T-helper 17 cell (primary cell): ENCODE measurements around the gene CDCP1. TPM values are rescaled to one million over a fixed set of nuclear protein-coding genes. Genes with fewer than 3 reads are reported as not detected.
"Not testable (repeated sequence)": the region's sequence is repeated elsewhere in the genome, so short reads cannot be mapped to it uniquely, and the experiment has no call there.

ENCODE experiments used
- ATAC-seq: fragments of 150-1000 bp; cut with Tn5 transposase; 2 replicates; pipeline ENCODE4 v1.10.0; 2021; ENCODE audit warnings: mild to moderate bottlenecking, moderate library complexity
- DNase-seq, 3 donors: peaks; one replicate each; pipeline versions ENCODE4 v3.0.0 to v3.0.0-alpha.2; 2020 to 2021
- H3K9me3 ChIP-seq: one replicate; pipeline ENCODE4 v1.7.0; 2013; ENCODE audit warnings: low read length, mild to moderate bottlenecking; ENCODE audit not compliant: control insufficient read depth, poor library complexity, severe bottlenecking
- H3K27ac Mint-ChIP-seq: one replicate; pipeline ENCODE4 v1.8.0; 2022; ENCODE audit warnings: mild to moderate bottlenecking, moderate library complexity, mixed read lengths
- H3K27me3 Mint-ChIP-seq: one replicate; pipeline ENCODE4 v1.8.0; 2022; ENCODE audit warnings: mixed read lengths
- H3K36me3 Mint-ChIP-seq: one replicate; pipeline ENCODE4 v1.8.0; 2022; ENCODE audit warnings: low read depth, mixed read lengths
- H3K4me1 Mint-ChIP-seq: one replicate; pipeline ENCODE4 v1.8.0; 2022; ENCODE audit warnings: mild to moderate bottlenecking, mixed read lengths
- H3K4me3 Mint-ChIP-seq: one replicate; pipeline ENCODE4 v1.8.0; 2022; ENCODE audit warnings: mild to moderate bottlenecking, moderate library complexity, mixed read lengths
- total RNA-seq, 4 donors: library from RNA in 2 of 4; stranded (reverse) in 2 of 4; gene quantifications; one replicate each; pipeline ENCODE4 v1.2.3 and lab custom pipeline; 2022 to 2026

CDCP1 gene
- total RNA-seq, 2 donors from 2014 or later = 0.31 to 0.32 TPM

GRCh38 chr3:45166321-45166879 is 20.2 kb upstream of the CDCP1 start:
- ATAC-seq (no peak), DNase-seq (no peak)
- no peaks in the 10 kb centered on the region for H3K9me3 ChIP-seq
- peak overlapping the region; percentile 84 for H3K27ac Mint-ChIP-seq
- H3K27me3 Mint-ChIP-seq = peaks cover 7% of the 10 kb centered on the region
- H3K4me3 Mint-ChIP-seq = no peak overlapping the region
- peaks cover 21% of the 10 kb centered on the region for H3K4me1 Mint-ChIP-seq
- no peaks in the 10 kb centered on the region for H3K36me3 Mint-ChIP-seq

- Mint-ChIP-seq H3K36me3 (no peaks in the 10 kb centered on the region), H3K4me3 (no peak overlapping the region), H3K27ac (peak overlapping the region; percentile 84), H3K4me1 (peaks cover 21% of the 10 kb centered on the region), H3K27me3 (peaks cover 7% of the 10 kb centered on the region)
- no peak for ATAC-seq
- DNase-seq = no peak
- H3K9me3 ChIP-seq = no peaks in the 10 kb centered on the region
These were observed 19.5 kb upstream of the CDCP1 start for GRCh38 chr3:45165497-45166283.

- H3K9me3 ChIP-seq = no peaks in the 10 kb centered on the region
- Mint-ChIP-seq H3K27ac (no peak overlapping the region), H3K27me3 (peaks cover 7% of the 10 kb centered on the region), H3K4me1 (peaks cover 14% of the 10 kb centered on the region), H3K4me3 (no peak overlapping the region), H3K36me3 (no peaks in the 10 kb centered on the region)
- DNase-seq (no peak), ATAC-seq (no peak)
These were observed 17.9 kb upstream of the CDCP1 start for GRCh38 chr3:45164056-45164455.

GRCh38 chr3:45163481-45163880 is 17.3 kb upstream of the CDCP1 start:
- Mint-ChIP-seq H3K4me3 (no peak overlapping the region), H3K27me3 (peaks cover 7% of the 10 kb centered on the region), H3K4me1 (peaks cover 13% of the 10 kb centered on the region), H3K27ac (no peak overlapping the region), H3K36me3 (no peaks in the 10 kb centered on the region)
- H3K9me3 ChIP-seq = no peaks in the 10 kb centered on the region
- no peak for ATAC-seq
- DNase-seq = no peak

- no peaks in the 10 kb centered on the region for H3K27me3 Mint-ChIP-seq
- DNase-seq (no peak), ATAC-seq (no peak)
- H3K36me3 Mint-ChIP-seq = peaks cover 4% of the 10 kb centered on the region
- peak overlapping the region; percentile 53 for H3K27ac Mint-ChIP-seq
- H3K4me3 Mint-ChIP-seq = no peak overlapping the region
- H3K4me1 Mint-ChIP-seq = peaks cover 2% of the 10 kb centered on the region
- peaks cover 2% of the 10 kb centered on the region for H3K9me3 ChIP-seq
These were observed 8.5 kb upstream of the CDCP1 start for GRCh38 chr3:45154641-45155147.

- peaks cover 2% of the 10 kb centered on the region for H3K9me3 ChIP-seq
- H3K27ac Mint-ChIP-seq = peak overlapping the region; percentile 53
- peaks cover 4% of the 10 kb centered on the region for H3K36me3 Mint-ChIP-seq
- DNase-seq = no peak
- peaks cover 2% of the 10 kb centered on the region for H3K4me1 Mint-ChIP-seq
- ATAC-seq = no peak
- no peak overlapping the region for H3K4me3 Mint-ChIP-seq
- H3K27me3 Mint-ChIP-seq = no peaks in the 10 kb centered on the region
These were observed 7.7 kb upstream of the CDCP1 start for GRCh38 chr3:45153658-45154437.

- peaks cover 4% of the 10 kb centered on the region for H3K36me3 Mint-ChIP-seq
- H3K27ac Mint-ChIP-seq = no peak overlapping the region
- ATAC-seq (no peak), DNase-seq (no peak)
- H3K4me1 Mint-ChIP-seq = peaks cover 2% of the 10 kb centered on the region
- no peak overlapping the region for H3K4me3 Mint-ChIP-seq
- H3K9me3 ChIP-seq = peaks cover 2% of the 10 kb centered on the region
- peaks cover under 1% of the 10 kb centered on the region for H3K27me3 Mint-ChIP-seq
These were observed 6.1 kb upstream of the CDCP1 start for GRCh38 chr3:45152307-45152706.

- Mint-ChIP-seq H3K4me3 (no peak overlapping the region), H3K36me3 (peaks cover 6% of the 10 kb centered on the region), H3K27me3 (peaks cover 13% of the 10 kb centered on the region), H3K27ac (no peak overlapping the region), H3K4me1 (peaks cover 6% of the 10 kb centered on the region)
- peaks cover 2% of the 10 kb centered on the region for H3K9me3 ChIP-seq
- ATAC-seq (no peak), DNase-seq (no peak)
These were observed 4.9 kb upstream of the CDCP1 start for GRCh38 chr3:45151100-45151499.

- ATAC-seq = no peak
These were observed 2.7 kb upstream of the CDCP1 start for GRCh38 chr3:45148921-45149320.

GRCh38 chr3:45145223-45145622 is 955 bp downstream of the CDCP1 start:
- peaks cover 49% of the 10 kb centered on the region for H3K27me3 Mint-ChIP-seq
- peaks cover 2% of the 10 kb centered on the region for H3K36me3 Mint-ChIP-seq
- no peaks in the 10 kb centered on the region for H3K9me3 ChIP-seq
- H3K4me3 Mint-ChIP-seq = peak overlapping the region; percentile 66
- H3K4me1 Mint-ChIP-seq = peaks cover 8% of the 10 kb centered on the region
- no peak for DNase-seq
- no peak for ATAC-seq
- H3K27ac Mint-ChIP-seq = no peak overlapping the region

More at GRCh38 chr3:45148921-45149320, 2.7 kb upstream of the CDCP1 start:
- no peak for DNase-seq
- peaks cover 2% of the 10 kb centered on the region for H3K9me3 ChIP-seq
- Mint-ChIP-seq H3K36me3 (peaks cover 6% of the 10 kb centered on the region), H3K4me1 (peaks cover 11% of the 10 kb centered on the region), H3K27me3 (peaks cover 26% of the 10 kb centered on the region), H3K27ac (no peak overlapping the region), H3K4me3 (no peak overlapping the region)

- Mint-ChIP-seq H3K4me3 (no peak overlapping the region), H3K4me1 (peaks cover 8% of the 10 kb centered on the region), H3K36me3 (peaks cover 2% of the 10 kb centered on the region), H3K27ac (no peak overlapping the region), H3K27me3 (peaks cover 55% of the 10 kb centered on the region)
- no peaks in the 10 kb centered on the region for H3K9me3 ChIP-seq
- DNase-seq = no peak
- no peak for ATAC-seq
These were observed 2.2 kb downstream of the CDCP1 start for GRCh38 chr3:45143673-45144671.

GRCh38 chr3:45140770-45141155 is 5.4 kb downstream of the CDCP1 start:
- H3K9me3 ChIP-seq, ATAC-seq, H3K4me1 Mint-ChIP-seq, H3K36me3 Mint-ChIP-seq, H3K4me3 Mint-ChIP-seq, DNase-seq, H3K27ac Mint-ChIP-seq: not testable (repeated sequence)
- H3K27me3 Mint-ChIP-seq = peaks cover 50% of the 10 kb centered on the region
